Measurements from ENCODE around the gene ARHGAP10.

DNA sequence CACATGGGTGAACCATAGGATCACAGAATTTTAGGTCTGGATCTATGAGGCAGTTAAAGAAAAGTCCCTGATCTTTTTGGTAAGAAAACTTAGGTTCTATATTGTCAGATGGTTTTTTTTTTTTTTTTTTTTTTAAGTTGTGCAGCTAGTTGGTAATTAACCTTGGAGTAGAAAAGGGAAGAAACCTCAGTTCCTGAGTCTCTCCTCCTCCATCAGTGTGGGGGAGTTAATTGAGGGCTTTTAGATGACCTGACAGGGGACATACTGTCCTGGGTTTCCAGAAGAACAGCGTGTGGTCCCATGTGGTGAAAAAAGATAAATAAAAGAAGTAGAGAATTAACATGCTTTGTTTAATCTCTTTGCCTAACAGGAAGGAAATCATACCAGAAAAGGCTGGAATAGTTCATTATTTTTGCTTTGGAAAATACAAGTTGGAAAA lies 123.7 kb downstream of the ARHGAP10 start:
- TF ChIP-seq CTCF (conservative IDR thresholded peaks at IDR 0.05 in 1 of 2, IDR thresholded peaks at IDR 0.05 in 1 of 2; ENCODE audit: extremely low read depth in 1 of 2, insufficient read depth in 1 of 2, low read depth in 1 of 2, low read length in 2 of 2) (no peak), EZH2 (IDR thresholded peaks at IDR 0.05; ENCODE audit: borderline replicate concordance, low read length) (no peak)
